ENCODE results near the gene ZNF428.
"Not testable (repeated sequence)": the region's sequence is repeated elsewhere in the genome, so short reads cannot be mapped to it uniquely, and the experiment has no call there.

ZNF428 gene

DNA sequence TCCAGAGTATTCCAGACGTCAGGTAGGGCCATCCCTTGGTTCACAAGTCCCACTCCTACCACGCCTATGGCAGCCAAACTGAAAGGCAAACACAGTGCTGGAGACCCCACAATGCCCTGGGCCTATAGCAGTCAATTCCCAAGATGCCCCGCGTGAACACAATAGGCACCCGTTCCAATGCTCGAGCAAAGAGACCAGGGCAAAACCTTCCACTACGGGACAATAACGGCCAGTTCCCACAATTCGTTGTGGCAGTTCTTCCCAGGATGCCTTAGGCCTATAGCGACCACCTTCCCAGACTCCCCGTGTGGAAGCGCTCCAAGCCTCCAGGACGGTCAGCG is 538 bp downstream of the ZNF428 start:
- FAIRE-seq: no peak
- DNase-seq (ENCODE audit: low spot score): peak; percentile 70

DNA sequence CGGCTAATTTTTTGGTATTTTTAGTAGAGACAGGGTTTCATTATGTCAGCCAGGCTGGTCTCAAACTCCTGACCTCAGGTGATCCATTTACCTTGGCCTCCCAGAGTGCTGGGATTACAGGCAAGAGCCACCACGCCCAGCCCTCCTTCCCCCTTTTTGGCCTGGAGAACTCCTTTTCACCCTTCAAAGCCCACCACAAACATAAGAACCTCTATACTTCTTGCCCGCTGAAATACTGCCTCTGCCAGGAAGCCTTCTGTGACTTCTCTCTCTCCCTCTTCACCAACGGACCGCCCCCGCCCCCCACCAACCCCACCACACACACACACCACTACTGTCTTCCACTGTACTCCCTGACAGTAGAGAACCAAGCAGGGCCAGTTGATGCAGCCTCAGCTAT is 2.5 kb downstream of the ZNF428 start:
- no peak for FAIRE-seq

DNA sequence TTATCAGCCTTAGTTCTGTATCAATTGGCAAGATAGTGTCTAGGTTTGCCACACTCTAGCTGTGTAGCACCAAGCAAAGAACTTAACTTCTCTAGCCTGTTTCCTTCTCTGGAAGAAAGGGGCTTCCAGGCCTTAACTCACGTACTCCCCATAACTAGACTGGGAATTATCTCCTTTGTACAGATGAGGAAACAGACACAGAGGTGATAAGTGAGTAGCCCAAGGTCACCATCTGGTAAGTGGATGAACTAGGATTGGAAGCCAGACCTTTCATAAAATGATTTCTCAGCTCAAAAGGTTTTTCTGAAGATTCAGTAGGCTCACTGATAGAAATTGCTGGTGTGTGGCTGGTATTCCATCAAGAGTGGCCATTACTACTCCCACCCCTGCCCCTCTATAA is 3.1 kb downstream of the ZNF428 start:
- DNase-seq (ENCODE audit: low spot score): no peak
- FAIRE-seq: no peak

More for the DNA sequence above, 2.5 kb downstream of the ZNF428 start:
- no peak for DNase-seq (ENCODE audit: low spot score)

DNA sequence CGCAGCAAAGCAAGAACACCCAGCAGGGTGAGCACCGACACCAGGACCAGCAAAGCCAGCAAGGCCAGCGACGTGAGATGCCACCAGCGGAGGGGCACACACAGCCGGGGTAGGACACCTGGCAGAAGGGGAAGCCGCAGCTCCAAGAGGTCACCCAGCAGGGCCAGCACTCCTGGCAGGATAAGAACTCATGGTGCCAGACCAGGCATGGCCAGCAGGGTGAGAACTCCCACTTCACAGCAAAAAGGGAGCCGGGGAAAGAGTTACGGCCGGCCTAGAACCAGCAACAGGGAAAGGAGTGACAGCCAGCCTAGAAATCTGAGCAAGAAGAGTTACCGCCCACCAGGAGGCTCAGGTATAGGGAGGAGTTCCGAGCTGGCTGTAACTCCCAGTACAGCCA is 7.1 kb downstream of the ZNF428 start:
- no peak for DNase-seq (ENCODE audit: low spot score)
- no peak for FAIRE-seq

DNA sequence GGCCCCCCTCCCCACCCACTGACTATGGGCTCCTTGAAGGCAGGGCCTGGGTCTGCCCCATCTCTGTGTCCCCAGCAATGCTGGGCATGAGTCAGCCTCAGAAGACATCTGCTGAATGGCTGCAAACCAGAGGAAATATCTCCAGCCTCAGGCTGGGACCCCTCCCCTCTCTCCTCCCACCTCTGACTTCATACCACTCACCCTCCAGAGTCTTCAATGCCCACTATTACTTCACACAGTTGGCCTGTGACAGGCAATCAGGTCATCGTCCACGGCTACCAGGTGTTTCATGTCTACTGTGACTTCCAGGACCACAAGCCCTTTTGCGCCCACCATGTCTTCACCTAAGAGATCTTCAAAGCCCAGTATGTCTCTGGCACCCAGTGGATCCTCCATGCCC is 7.6 kb downstream of the ZNF428 start, which contains the start of gene SRRM5:
Gene SRRM5 (plus strand): TSS at position 301 of the 400 bp plus-strand sequence. CDS start 34 bp downstream, at position 335.
- FAIRE-seq (no peak), DNase-seq (ENCODE audit: low spot score) (no peak)

DNA sequence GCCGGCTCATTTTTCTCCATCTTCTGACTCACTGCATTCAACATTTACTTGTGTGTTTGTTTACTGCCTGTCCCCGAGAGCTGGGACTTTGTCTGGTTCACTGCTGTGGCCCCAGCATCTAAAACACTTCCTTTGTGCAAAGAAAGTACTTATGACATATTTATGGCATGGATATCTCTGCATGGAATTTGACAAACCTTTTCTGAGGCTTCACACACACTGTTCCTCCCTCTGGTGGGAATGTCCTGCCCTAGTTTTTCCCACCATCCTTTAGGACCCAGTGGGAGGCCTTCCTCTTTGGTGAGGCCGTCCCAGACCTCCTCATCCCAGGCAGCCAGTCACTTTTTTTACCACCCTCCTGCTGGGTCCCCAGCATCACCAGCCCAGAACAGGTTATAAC is 8.9 kb downstream of the ZNF428 start:
- DNase-seq (ENCODE audit: low spot score) (no peak), FAIRE-seq (no peak)

DNA sequence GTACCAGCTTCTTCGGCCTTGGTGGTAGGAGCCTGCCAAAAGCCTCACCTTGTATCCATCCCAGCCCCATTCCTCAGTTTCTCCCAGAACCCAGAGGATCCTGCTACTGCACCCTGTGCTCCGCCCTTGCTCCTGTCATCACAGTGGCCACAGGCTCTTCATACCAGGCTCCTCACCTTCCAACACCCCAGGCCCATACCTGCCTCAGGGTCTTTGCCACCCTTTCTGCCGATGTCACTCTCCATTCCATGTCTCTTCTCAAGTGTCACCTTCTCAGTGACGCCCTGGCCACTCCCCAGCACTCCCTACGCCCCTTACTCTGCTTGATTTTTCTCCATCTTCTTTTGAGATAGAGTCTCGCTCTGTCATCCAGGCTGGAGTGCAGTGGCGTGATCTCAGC is 9.6 kb downstream of the ZNF428 start:
- DNase-seq (ENCODE audit: low spot score) (no peak), FAIRE-seq (no peak)

DNA sequence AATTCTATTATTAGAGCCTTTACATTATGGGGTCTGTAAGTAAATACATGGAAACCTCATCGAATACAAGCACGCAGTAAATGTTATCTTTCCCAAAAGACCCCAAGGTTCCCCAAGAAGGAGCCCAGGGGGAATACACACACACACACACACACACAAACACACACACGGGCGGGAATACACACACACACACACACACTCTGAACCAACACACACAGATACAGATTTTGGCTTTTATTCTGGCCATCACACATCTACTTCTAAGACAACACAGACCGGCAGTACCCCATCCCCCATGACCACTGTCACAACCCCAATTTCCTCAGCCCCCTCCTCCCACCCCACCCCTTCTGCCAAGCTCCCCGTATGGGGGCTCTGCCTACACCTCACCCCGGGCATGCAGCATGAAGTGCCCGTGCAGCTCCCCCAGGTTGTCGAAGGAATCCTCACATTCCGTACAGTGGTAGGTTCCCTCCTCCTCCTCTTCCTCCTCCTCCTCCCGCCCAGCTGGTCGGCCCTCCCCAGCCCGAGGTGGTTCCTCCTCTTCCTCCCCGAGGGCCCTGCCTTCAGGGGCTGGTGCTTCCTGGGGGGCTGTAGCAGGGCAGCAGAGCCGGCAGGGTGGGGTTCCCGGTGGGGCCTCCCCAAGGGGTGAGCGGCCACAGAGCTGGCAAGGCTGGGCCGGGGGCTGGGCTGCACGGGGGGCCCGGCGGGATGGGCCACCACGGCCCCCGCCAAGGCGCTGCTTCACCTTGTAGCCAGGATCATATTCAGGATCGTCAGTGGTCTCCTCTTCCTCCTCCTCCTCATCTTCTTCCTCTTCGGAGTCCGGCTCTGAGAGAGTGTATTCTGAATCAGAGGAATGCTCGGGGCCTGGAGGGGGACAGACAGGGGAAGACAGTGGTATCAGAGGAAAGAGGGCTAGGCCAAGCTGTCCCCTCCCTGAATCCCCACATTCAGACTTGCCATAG is 11.9 kb downstream of the ZNF428 start:
- DNase-seq (ENCODE audit: low spot score) (no peak), FAIRE-seq (no peak)

DNA sequence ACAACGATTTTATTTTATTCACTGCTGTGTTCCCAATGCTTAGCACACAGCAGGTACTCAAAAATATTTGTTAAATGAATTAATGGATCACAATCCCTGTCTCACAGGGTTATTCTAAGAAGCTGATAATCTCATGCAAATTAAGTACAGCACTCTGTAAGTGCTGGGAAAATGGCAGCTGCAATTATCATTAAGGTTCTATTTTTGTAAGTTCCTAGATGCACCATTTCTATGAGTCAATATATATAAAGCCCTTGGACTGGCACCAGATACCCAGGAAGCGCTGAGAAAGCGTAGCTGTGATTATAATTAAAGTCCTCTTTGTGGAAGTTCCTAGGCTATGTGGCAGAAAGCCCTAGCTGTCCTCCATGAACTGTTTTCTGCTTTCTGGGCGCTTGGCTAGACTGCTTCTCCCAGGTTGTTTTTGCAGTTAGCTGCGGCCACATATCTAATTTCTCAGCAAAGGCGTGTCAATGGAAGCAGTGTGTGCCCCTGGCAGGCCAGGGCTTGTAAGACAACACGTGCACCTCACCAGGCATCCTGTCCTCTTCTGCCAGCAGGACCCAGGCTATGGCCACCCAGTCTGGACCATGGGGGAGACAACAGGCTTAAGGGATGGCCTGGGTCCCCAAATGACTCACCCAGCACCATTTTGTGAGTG is 12.7 kb downstream of the ZNF428 start:
- no peak for DNase-seq (ENCODE audit: low spot score)

DNA sequence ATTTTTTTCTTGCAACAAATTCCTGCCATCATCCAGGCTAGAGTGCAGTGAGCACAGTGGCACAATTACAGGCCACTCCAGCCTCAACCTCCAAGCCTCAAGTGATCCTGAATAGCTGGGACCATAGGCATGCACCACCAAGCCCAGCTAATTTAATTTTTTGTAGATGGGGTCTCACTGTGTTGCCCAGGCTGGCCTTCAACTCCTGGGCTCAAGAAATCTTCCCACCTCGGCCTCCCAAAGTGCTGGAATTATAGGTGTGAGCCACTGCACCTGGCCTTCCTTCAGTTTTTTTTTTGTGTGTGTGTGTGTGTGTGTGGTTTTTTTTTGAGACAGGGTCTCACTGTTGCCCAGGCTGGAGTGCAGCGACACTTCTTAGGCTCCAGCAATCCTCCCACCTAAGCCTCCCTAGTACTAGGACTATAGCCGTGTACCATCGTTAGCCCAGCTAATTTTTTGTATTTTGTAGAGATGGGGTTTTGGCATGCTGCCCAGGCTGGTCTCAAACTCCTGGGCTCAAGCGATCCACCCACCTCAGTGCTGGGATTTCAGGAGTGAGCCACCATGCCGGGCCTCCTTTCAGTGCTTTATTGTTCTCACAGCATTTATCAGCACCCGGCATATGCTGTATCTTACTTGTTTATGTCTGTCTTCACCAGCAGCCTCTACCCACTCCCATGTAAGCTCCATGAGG is 13.4 kb downstream of the ZNF428 start:
- DNase-seq (ENCODE audit: low spot score) (no peak), FAIRE-seq (no peak)

More for the DNA sequence above, 12.7 kb downstream of the ZNF428 start:
- no peak for FAIRE-seq

DNA sequence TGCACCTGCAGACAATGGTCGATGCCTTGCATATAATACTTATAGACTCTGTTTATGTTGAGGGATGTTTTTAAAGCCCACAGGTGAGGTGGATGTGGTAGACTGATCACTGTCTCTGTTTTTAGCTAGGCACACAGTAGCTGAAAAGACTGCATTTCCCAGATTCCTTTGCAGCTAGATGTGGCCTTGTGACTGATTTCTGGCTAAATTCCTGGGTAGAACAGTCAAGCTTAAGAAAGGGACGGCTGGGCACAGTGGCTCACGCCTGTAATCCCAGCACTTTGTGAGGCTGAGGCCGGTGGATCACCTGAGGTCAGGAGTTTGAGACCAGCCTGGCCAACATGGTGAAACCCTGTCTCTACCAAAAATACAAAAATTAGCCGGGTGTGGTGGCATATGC is 19.1 kb downstream of the ZNF428 start:
- FAIRE-seq; DNase-seq (ENCODE audit: low spot score): not testable (repeated sequence)

DNA sequence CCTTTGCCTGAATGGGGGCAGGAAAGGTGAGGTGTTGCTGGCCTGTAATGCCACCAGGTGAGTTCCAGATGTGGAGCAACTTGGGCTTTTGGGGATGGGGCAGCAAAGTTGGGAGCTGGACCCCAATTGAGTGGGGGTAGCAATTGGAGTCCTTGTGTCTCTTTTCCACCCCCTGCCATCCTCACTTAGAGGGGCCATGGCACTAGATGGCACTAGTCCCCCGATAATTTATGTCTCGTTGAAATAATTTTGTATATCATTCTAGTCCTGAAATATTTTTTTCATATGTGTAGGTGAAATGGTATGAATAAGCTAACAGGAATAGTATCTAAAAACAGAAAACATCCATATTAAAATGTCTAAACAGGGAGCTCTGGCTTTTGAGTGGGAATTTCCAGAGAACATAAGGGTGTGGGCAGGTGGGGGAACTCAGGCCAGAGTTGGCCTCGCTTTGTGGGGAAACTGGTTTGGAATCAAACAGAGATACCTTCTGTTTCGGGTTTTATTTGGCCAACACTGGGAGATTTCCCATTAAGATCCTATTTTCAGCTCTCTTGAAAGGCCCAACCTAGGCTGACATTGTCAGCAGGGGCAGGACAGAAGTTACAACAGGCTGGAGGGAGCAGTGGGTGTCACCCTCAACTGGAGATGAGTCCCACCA is 19.7 kb downstream of the ZNF428 start:
- FAIRE-seq: no peak
- no peak for DNase-seq (ENCODE audit: low spot score)

DNA sequence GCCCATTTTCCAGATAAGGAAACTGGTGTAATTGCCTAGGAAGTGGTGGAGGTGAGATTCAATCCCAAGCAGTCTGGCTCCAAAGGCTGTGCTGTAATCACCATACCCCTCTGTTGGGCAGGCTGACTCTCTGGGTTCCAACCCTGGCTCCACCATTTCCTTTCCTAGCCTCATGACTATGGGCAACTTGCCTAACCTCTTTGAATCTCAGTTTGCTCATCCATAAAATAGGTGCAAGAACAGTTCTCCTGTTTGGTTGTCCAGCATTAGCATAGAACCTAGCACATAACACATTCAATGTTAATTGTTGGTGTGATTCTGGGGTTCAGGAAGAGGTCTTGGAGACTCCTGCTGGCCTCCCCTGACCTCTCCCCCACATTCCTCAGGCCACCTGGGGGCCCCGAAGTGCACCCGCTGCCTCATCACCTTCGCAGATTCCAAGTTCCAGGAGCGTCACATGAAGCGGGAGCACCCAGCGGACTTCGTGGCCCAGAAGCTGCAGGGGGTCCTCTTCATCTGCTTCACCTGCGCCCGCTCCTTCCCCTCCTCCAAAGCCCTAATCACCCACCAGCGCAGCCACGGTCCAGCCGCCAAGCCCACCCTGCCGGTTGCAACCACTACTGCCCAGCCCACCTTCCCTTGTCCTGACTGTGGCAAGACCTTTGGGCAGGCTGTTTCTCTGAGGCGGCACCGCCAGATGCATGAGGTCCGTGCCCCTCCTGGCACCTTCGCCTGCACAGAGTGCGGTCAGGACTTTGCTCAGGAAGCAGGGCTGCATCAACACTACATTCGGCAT is 20.8 kb downstream of the ZNF428 start:
- DNase-seq (ENCODE audit: low spot score) (no peak), FAIRE-seq (no peak)

DNA sequence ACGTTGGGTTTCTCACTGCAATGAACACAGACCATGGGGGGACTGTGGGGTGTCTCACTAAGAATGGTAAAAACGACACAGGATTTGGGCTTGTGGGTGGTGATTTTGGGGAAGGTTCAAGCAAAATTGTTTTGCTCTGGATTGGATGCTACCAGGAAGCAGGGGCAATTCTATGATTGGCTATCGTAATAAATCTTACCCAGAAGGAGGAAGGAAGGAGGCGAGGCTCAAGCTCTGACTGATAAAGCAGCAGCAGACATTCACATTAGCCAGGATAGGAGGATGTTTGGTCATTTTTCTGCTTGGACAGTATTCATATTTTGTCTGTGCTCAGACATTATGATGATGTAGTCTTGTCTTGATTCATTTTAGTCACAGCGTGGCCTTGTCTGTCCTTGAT is 21.6 kb downstream of the ZNF428 start:
- DNase-seq (ENCODE audit: low spot score) (no peak), FAIRE-seq (no peak)

DNA sequence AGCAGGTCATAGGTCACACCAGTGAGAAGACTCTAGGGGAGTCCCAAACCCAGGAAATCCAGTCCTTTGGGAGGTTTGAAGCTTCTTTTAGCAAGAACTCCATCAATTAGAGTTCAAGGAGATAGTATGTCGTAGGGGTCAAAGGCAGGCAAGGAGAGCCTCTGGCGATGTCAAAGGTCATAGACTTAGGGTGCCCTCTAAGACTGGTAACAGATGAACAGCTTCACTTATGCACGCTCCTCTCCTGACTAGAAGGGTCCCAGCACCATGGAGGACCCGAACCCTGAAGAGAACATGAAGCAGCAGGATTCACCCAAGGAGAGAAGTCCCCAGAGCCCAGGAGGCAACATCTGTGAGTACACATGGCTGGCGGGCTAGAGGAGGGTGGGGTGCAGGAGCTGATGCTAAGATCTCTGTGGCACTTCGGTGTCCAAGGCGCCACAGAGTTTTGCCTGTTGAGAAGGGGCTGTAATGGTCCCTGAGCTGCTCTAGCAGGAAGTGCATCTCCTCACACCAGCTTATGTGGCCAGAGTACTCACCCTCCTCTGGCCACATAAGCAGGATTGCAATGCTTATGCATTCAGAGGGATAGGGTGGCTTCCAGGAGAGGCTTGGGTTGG is 22.5 kb downstream of the ZNF428 start:
- DNase-seq (ENCODE audit: low spot score) (no peak), FAIRE-seq (no peak)

DNA sequence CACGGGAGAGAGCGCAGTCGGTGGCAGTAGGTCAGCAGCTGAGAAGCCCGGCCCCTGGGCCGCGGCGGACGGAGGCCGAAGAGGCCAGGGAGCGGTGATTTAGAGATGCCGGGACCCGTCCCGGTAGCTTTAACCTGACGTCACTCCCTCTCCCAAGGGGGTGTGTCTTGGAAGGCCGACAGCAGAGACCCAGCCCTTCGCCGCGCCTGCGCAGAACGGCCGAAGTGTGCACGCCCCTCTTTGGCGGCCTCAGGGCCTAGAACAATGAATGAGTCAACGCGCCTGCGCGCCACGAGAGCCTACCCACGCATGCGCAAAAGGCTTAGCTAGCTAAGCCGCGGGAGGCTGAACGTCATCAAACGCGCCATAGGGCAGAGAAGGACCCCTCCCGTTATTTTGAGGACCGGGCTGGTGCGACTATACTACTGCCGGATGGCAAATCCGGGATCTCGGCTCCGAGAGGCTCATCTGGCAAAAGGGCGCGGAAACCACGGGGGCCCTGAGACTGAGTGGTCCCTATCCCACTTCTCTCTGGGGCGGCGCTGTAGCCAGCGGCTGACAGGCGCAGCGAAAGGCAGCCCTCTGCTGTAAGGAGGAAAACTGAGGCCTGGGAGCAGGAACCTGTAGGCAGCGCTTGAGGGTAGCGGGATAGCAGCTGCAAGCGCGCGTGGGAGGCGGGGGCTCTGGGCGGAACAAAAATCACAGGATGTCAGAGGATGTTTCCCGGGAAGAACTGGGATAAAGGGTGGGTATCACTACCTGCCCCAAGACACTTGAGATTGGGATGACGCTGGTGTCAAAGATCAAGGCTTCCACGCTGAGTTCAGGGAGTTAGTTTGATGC is 23.2 kb downstream of the ZNF428 start, which contains the start of the genes IRGQ and ZNF576:
Gene IRGQ (minus strand): TSS at position 136 of the 843 bp plus-strand sequence. CDS start 796 bp downstream, outside the sequence.
Gene ZNF576 (plus strand): TSS at position 597 of the 843 bp plus-strand sequence. CDS start 514 bp downstream, outside the sequence.
- DNase-seq (ENCODE audit: low spot score) (peak; percentile 99), FAIRE-seq (peak; percentile 89)

DNA sequence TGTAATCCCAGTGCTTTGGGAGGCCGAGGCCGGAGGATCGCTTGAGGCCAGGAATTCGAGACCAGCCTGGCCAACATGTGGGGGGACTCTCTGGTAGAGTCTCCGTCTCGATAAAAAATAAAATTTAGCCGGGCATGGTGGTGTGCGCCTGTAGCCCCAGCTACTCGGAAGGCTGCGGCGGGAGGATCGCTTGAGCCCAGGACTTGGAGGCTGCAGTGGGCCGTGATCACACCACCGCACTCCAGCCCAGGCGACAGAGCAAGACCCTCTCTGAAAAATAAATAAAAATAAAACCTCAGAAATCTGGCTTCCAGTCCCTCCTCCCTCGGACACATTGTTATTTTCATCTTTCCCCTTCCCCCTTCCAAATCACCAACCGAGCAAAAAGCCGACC is 23.8 kb downstream of the ZNF428 start:
- FAIRE-seq (no peak), DNase-seq (ENCODE audit: low spot score) (no peak)

DNA sequence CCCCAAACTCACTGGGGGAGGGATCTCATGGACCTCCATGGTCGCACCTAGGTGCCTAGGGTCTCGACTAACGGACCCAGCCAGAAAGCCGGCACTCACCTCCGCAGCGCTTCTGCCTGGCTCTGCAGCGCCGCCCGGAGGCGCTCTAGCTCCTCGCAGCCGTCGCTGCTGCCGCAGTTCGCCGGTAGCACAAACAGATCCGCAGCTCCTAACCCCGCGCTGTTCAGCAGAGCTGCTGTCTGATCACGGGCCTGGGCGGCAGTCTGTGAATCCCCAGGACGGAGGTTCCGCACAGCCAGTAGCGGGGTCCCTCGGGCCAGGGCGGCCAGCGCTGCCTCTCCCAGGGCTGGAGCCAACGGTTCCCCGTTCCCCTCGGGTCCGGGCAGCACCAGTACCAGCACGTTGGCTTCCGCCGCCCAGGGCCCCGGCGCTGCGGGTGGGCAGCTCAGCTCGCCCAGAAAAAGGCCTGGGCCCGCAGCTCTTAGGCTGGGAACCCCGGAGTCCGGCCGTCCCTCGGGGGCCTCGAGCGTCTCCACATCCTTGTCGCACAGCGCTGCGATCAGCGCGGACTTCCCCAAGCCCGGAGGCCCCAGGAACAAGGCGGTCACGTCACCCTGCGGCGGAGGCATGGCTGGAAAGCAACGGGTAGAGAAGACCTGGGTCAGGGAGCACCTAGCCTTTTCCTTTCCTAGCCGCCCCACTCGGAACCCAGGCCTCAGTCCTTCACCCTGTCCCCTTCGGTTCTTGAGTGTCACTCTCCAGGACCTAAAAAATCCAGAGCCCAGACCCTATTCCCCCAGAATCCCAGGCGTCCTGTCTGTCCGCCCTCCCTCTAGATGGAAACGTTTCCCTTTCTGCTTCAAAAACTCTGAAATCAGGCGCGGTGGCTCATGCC is 24.5 kb downstream of the ZNF428 start:
- peak; percentile 56 for DNase-seq (ENCODE audit: low spot score)
- FAIRE-seq: no peak

Data from urothelium cell line (cell line).